Measurements from ENCODE around the gene GGTLC2.

Gene GGTLC2

DNA sequence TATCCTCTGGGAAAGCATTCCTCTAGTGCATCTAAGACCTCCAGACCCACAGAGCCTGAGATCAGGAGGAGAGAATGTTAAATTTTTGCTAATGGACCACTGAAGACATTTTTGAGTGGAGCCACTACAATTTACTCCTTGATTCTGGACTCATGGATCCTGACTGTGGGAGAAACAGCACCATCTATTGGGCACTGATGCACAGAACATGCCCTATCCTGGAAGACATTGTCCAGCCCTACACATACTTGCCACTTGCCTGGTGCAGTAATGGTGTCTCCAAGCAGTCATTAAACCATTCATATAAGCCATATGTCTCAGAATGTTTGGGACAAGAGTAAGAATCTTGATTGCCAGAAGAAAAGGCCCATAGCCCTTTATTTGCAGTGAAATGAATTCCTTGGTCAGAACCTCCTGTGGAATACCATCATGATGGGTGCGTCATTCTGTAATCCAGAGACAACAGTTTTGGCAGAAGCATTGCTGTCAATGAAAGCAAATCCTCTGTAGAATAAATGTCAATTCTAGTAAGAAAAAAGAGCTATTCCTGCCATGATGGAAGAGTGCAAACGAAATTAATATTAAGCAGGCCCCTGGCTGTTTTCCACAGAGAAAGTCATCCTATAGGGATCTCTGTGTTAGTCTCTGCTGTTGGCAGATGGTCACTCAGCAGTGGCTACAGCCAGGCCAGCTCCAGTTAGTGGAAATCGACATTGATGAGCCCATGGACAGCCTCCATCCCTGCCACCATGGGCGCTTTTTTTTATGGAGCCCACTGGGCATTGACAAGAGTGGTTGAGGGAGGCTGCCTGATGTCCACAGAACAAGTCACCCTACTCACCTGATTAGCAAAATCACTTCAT, 43.5 kb downstream of the GGTLC2 start:
- TF ChIP-seq, protein P1, sequence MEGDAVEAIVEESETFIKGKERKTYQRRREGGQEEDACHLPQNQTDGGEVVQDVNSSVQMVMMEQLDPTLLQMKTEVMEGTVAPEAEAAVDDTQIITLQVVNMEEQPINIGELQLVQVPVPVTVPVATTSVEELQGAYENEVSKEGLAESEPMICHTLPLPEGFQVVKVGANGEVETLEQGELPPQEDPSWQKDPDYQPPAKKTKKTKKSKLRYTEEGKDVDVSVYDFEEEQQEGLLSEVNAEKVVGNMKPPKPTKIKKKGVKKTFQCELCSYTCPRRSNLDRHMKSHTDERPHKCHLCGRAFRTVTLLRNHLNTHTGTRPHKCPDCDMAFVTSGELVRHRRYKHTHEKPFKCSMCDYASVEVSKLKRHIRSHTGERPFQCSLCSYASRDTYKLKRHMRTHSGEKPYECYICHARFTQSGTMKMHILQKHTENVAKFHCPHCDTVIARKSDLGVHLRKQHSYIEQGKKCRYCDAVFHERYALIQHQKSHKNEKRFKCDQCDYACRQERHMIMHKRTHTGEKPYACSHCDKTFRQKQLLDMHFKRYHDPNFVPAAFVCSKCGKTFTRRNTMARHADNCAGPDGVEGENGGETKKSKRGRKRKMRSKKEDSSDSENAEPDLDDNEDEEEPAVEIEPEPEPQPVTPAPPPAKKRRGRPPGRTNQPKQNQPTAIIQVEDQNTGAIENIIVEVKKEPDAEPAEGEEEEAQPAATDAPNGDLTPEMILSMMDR (conservative IDR thresholded peaks at IDR 0.05; ENCODE audit: control insufficient read depth, insufficient read depth, low read depth, low read length) = peak; percentile 82
- no peak overlapping the region for H3K4me3 ChIP-seq (ENCODE audit: control insufficient read depth, low read depth, low read length)
- DNase-seq (ENCODE audit: low read depth) = peak; percentile 71

DNA sequence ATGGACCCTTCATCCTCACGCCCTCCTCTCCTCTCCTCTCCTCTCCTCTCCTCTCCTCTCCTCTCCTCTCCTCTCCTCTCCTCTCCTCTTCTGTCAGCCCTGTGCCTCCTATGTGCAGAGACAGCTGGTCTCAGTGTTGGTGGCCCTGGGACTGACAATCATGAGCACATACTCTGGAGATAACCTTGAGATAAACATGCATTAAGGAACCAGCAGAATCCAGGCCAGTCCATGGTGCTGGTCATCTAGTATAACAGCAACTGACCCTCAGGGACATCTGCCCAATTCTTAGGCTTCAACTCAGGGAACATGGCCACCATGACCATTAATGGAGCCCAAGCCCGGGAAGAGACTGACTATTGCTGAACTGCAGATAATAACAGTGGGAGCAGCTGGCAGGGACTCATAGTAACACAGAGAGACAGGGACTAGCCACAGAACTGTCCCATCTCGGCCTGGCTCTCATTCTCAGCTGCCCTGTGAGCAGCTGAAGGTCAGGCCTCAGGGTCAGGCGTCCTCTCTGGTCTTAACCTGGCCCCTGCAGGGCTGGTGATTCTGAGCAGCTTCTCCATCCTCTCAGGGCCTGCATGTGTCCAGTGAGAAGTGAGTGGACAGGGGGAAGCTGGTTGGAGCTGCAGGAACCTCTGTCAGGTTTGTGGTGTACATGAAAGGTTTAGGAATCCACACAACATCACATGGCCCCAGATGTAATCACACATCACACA, 45.4 kb downstream of the GGTLC2 start:
- no peak overlapping the region for H3K4me3 ChIP-seq (ENCODE audit: control insufficient read depth, low read depth, low read length)
- TF ChIP-seq, protein P1 (conservative IDR thresholded peaks at IDR 0.05; ENCODE audit: control insufficient read depth, insufficient read depth, low read depth, low read length) = no peak
- no peak for DNase-seq (ENCODE audit: low read depth)

DNA sequence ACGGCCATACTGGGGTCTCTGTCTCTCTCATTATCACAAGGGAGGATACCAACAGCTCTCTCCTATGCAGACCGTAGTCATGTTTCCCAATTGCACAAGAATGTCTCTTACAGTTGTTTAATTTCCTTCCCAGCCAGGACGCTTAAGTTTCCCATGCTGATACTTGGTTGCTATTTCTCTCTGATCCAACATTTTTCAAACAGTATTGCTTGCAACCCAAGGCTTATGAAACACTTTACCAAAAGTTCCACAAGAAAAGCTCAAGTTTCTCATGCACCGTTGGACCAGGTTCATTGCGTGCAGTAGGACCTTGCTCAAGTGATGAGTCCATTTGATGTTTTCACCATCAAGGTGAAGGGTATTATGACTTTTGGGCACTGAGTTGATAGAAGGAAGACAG, 46.6 kb downstream of the GGTLC2 start:
- no peak overlapping the region for H3K4me3 ChIP-seq (ENCODE audit: control insufficient read depth, low read depth, low read length)
- no peak for DNase-seq (ENCODE audit: low read depth)
- TF ChIP-seq, protein P1 (conservative IDR thresholded peaks at IDR 0.05; ENCODE audit: control insufficient read depth, insufficient read depth, low read depth, low read length) = no peak

DNA sequence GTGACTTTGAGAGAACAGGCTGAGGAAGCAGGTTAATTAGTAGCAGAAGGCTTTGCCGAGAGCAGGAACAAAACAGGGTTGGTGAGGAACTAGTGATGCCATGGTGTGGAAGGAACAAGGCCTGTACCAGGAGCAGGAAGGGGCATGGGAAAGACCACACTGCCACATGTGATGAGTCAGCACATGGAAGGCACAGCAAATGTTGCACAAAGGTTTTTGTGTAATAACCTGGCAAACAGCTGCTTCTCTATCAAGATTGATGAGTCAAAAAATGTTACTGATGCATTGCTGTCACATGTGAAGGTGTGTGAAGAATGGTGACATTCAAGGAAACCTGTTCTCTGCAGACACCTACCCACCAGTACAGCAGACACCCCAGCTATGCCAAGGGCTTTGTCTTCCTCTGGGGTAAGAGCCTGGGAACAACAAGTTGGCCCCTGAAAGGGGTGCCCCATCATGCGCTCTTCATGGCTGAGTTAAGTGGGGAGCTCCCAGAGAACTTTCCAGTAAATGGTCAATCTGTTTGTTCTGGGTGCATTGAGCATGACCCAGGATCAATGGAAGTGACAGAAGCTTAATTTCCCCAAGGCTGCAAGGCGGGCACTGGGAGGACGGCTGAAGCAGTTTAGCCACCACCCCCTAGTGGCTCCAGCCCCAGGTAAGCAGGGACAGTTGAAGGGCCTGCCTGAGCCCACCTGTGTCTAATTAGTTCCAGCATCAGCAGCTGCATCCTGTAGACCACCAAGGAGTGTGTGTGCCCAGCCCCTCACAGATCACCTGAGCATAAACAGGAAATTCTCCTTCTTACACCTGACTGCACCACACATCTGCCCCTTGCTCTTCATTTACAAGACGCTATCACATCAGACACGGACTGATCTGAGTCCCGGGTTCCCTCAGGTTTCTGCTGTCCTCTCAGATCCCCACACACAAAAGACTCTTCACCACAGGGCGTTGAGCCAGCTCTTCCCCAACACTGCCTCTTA, 47.6 kb downstream of the GGTLC2 start:
- H3K4me3 ChIP-seq (ENCODE audit: control insufficient read depth, low read depth, low read length) = no peak overlapping the region
- peak; percentile 71 for DNase-seq (ENCODE audit: low read depth)
- TF ChIP-seq, protein P1 (conservative IDR thresholded peaks at IDR 0.05; ENCODE audit: control insufficient read depth, insufficient read depth, low read depth, low read length) = no peak

DNA sequence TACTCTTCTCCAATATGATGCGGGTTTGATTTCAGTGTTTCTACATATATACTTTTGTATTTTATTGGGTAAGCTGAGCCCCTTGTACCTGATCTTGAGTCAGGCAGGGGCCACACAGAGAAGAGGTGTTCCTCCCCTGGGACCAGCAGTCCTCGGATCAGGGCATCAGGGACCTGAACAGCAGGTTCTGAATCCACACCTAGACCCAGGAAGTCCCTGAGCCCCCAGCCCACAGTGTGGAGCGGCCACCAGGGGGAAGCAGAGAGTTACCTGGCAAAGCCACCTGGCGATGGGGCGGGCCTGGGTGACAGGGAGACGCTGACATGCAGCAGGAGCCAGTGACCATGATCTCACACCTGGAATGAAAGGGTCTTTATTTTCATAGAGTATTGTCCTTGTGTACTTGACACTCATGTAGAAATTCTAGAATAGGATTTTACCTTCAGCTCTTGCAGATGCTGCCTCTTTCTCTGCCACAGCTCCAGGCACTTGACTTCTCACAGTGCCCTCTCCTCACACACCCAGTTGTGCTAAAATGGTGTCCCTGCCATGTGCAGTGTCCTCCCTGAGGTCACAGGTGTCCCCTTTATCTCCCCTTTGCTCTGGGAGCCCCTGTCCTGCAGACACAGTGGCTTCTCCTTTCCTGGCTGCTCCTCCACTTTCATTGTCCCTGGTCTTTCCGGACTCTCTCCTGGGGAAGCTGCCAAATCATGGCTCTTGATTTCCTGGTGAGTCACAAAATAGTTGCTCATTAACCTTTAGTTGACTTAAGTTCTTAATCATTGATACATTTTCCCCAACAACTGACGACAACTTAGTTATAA, 48.5 kb downstream of the GGTLC2 start:
- TF ChIP-seq, protein P1 (conservative IDR thresholded peaks at IDR 0.05; ENCODE audit: control insufficient read depth, insufficient read depth, low read depth, low read length) = peak; percentile 40
- peak; percentile 83 for DNase-seq (ENCODE audit: low read depth)
- H3K4me3 ChIP-seq (ENCODE audit: control insufficient read depth, low read depth, low read length) = no peak overlapping the region
